ENCODE results near the gene RPP25L. TPM values are rescaled to one million over a fixed set of nuclear protein-coding genes. Genes with fewer than 3 reads are reported as not detected.

The RPP25L gene
- polyA plus RNA-seq, 1 donor from 2014 or later = 31.4 TPM

DNA sequence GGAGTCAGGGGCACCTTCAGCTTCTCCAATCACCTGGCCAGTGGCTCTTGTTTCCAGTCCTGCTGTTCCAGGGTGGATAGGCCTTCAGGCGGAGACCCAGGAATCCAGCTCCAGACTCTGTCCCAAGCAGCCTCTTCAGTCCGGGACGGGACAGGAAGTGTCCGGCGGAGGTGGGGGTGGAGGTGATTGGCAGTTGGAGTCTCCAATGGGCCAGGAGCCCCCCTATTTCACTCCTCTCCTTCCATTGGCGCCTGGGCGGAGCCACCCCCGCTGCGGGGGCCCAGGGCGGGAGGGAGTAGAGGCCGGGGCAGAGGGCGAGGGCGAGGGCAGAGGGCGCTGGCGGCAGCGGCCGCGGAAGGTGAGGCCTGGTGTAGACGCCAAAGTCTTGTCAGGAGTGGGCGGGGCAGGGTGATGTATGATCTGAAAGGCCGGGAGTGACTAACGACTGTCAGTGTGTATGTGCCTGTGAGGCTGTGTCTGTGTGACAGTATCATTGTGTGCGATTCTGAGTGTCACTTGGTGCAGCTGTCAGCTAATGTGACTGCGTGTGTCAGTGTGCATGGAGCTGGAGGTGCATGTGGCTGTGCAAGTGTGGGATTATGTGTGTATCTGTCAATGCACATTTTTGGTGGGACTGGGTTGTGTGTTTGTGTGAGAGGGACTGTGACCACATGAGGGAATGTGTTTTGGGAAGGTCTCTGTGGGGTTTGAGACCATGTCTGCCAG is 40.1 kb upstream of the RPP25L start, which contains the start of gene IL11RA:
Gene IL11RA (plus strand): TSS at position 310 of the 726 bp plus-strand sequence. CDS start 3,033 bp downstream, outside the sequence.
- TF ChIP-seq, protein P1, sequence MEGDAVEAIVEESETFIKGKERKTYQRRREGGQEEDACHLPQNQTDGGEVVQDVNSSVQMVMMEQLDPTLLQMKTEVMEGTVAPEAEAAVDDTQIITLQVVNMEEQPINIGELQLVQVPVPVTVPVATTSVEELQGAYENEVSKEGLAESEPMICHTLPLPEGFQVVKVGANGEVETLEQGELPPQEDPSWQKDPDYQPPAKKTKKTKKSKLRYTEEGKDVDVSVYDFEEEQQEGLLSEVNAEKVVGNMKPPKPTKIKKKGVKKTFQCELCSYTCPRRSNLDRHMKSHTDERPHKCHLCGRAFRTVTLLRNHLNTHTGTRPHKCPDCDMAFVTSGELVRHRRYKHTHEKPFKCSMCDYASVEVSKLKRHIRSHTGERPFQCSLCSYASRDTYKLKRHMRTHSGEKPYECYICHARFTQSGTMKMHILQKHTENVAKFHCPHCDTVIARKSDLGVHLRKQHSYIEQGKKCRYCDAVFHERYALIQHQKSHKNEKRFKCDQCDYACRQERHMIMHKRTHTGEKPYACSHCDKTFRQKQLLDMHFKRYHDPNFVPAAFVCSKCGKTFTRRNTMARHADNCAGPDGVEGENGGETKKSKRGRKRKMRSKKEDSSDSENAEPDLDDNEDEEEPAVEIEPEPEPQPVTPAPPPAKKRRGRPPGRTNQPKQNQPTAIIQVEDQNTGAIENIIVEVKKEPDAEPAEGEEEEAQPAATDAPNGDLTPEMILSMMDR (IDR thresholded peaks at IDR 0.05; ENCODE audit: poor library complexity, severe bottlenecking) = no peak
- TF ChIP-seq TAF1 (IDR thresholded peaks at IDR 0.05; ENCODE audit: low read depth) (no peak), RAD21 (conservative IDR thresholded peaks at IDR 0.05) (no peak), POLR2AphosphoS5 (IDR thresholded peaks at IDR 0.05) (peak; percentile 68), SMC3 (conservative IDR thresholded peaks at IDR 0.05; ENCODE audit: poor library complexity) (no peak), MXI1 (conservative IDR thresholded peaks at IDR 0.05; ENCODE audit: poor library complexity, severe bottlenecking) (peak; percentile 53), EZH2 (IDR thresholded peaks at IDR 0.05; ENCODE audit: borderline replicate concordance, insufficient read depth, low read length, poor library complexity, severe bottlenecking) (no peak), EP300 (conservative IDR thresholded peaks at IDR 0.05; ENCODE audit: poor library complexity, severe bottlenecking) (peak; percentile 92)
- TF ChIP-seq, protein P2, sequence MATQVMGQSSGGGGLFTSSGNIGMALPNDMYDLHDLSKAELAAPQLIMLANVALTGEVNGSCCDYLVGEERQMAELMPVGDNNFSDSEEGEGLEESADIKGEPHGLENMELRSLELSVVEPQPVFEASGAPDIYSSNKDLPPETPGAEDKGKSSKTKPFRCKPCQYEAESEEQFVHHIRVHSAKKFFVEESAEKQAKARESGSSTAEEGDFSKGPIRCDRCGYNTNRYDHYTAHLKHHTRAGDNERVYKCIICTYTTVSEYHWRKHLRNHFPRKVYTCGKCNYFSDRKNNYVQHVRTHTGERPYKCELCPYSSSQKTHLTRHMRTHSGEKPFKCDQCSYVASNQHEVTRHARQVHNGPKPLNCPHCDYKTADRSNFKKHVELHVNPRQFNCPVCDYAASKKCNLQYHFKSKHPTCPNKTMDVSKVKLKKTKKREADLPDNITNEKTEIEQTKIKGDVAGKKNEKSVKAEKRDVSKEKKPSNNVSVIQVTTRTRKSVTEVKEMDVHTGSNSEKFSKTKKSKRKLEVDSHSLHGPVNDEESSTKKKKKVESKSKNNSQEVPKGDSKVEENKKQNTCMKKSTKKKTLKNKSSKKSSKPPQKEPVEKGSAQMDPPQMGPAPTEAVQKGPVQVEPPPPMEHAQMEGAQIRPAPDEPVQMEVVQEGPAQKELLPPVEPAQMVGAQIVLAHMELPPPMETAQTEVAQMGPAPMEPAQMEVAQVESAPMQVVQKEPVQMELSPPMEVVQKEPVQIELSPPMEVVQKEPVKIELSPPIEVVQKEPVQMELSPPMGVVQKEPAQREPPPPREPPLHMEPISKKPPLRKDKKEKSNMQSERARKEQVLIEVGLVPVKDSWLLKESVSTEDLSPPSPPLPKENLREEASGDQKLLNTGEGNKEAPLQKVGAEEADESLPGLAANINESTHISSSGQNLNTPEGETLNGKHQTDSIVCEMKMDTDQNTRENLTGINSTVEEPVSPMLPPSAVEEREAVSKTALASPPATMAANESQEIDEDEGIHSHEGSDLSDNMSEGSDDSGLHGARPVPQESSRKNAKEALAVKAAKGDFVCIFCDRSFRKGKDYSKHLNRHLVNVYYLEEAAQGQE (IDR thresholded peaks at IDR 0.05; ENCODE audit: borderline replicate concordance) = no peak
- Histone ChIP-seq H3K4me3 (ENCODE audit: low read length) (peak within 1 kb of the TSS; percentile 53), H3K9me2 (ENCODE audit: insufficient read depth, low read length) (no peaks in the 10 kb centered on the region), H3K79me2 (replicated peaks; ENCODE audit: insufficient read depth, low read length) (no peaks in the 10 kb centered on the region), H3K27me3 (ENCODE audit: insufficient read depth, low read depth, low read length) (no peaks in the 10 kb centered on the region), H3K9ac (ENCODE audit: low read length) (peak within 1 kb of the TSS; percentile 46), H3K9me3 (ENCODE audit: low read length) (no peaks in the 10 kb centered on the region), H3K27ac (ENCODE audit: low read length) (peak within 1 kb of the TSS; percentile 70), H2AFZ (ENCODE audit: low read depth, low read length) (no peak within 1 kb of the TSS), H3F3A (ENCODE audit: insufficient read depth, low read length, poor library complexity, severe bottlenecking) (no peaks in the 10 kb centered on the region), H3K36me3 (ENCODE audit: insufficient read depth, low read length) (no peaks in the 10 kb centered on the region), H3K4me2 (ENCODE audit: low read length) (peak within 1 kb of the TSS; percentile 42), H4K20me1 (ENCODE audit: insufficient read depth) (no peaks in the 10 kb centered on the region)

DNA sequence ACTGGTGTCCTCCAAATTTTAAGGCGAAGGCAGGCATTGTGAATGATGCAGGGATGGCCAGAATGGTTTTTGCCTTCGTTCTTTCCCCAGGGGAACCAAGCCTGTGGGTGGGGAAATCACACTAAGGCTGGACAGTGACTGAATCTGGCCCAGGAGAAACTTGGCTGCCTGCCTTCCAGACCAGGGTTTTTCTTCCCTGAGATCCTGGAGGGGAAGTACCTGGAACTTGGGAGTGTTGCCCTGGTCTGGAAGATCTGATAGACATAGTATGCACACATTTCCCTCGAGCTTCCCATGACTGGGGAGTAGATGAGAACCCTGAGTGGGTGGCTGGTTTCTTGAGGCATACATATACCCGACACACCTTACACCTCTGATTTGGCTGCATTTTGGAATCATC is 39.4 kb upstream of the RPP25L start:
- Histone ChIP-seq H3K9me2 (ENCODE audit: insufficient read depth, low read length) (no peaks in the 10 kb centered on the region), H4K20me1 (ENCODE audit: insufficient read depth) (no peaks in the 10 kb centered on the region), H3K27me3 (ENCODE audit: insufficient read depth, low read depth, low read length) (no peaks in the 10 kb centered on the region), H3K9me3 (ENCODE audit: low read length) (no peaks in the 10 kb centered on the region), H3K4me3 (ENCODE audit: low read length) (no peak overlapping the region), H3K27ac (ENCODE audit: low read length) (no peak overlapping the region), H3K9ac (ENCODE audit: low read length) (no peak overlapping the region), H3K79me2 (replicated peaks; ENCODE audit: insufficient read depth, low read length) (no peaks in the 10 kb centered on the region), H3F3A (ENCODE audit: insufficient read depth, low read length, poor library complexity, severe bottlenecking) (no peaks in the 10 kb centered on the region), H3K4me2 (ENCODE audit: low read length) (no peak overlapping the region), H2AFZ (ENCODE audit: low read depth, low read length) (no peak overlapping the region), H3K36me3 (ENCODE audit: insufficient read depth, low read length) (no peaks in the 10 kb centered on the region)
- TF ChIP-seq, protein P2 (IDR thresholded peaks at IDR 0.05; ENCODE audit: borderline replicate concordance) = no peak
- no peak for TF ChIP-seq POLR2AphosphoS5 (IDR thresholded peaks at IDR 0.05)
- no peak for TF ChIP-seq EP300 (conservative IDR thresholded peaks at IDR 0.05; ENCODE audit: poor library complexity, severe bottlenecking)
- TF ChIP-seq, protein P1 (IDR thresholded peaks at IDR 0.05; ENCODE audit: poor library complexity, severe bottlenecking) = no peak
- TF ChIP-seq SMC3 (conservative IDR thresholded peaks at IDR 0.05; ENCODE audit: poor library complexity) = no peak
- TF ChIP-seq EZH2 (IDR thresholded peaks at IDR 0.05; ENCODE audit: borderline replicate concordance, insufficient read depth, low read length, poor library complexity, severe bottlenecking) = no peak
- no peak for TF ChIP-seq TAF1 (IDR thresholded peaks at IDR 0.05; ENCODE audit: low read depth)
- no peak for TF ChIP-seq RAD21 (conservative IDR thresholded peaks at IDR 0.05)
- TF ChIP-seq MXI1 (conservative IDR thresholded peaks at IDR 0.05; ENCODE audit: poor library complexity, severe bottlenecking) = no peak
